Erythroblast (primary cell): ENCODE data around the gene AQP9.

Source experiments
- GATA1 ChIP-seq: IDR thresholded peaks from 2 replicates; pipeline ENCODE4 v1.6.1; 2011; ENCODE audit warnings: low read depth, mild to moderate bottlenecking, control low read depth, low read length, moderate library complexity
- POLR2A ChIP-seq: IDR thresholded peaks from 2 replicates; pipeline ENCODE4 v1.6.1; 2011; ENCODE audit warnings: mild to moderate bottlenecking, low read length

GRCh38 chr15:58136731-58137130, 1.4 kb upstream of the AQP9 start:
- TF ChIP-seq POLR2A (no peak), GATA1 (no peak)
